Fibroblast of lung (primary cell): ENCODE measurements around the gene CCDC175. TPM values are rescaled to one million over a fixed set of nuclear protein-coding genes. Genes with fewer than 3 reads are reported as not detected.

ENCODE experiments used
- DNase-seq, 2 donors: peaks; one replicate each; pipeline versions ENCODE4 v3.0.0 to v3.0.0-alpha.2; 2010; ENCODE audit warnings: low read depth in 2 of 2
- H2AFZ ChIP-seq: 2 replicates; pipeline ENCODE4 v1.5.1; 2012; ENCODE audit warnings: low read length, control low read depth, inconsistent platforms
- H3K27ac ChIP-seq: 2 replicates; pipeline ENCODE4 v1.5.1; 2011; ENCODE audit warnings: low read length, control low read depth; ENCODE audit not compliant: insufficient read depth
- H3K27me3 ChIP-seq: 2 replicates; pipeline ENCODE4 v1.5.1; 2011; ENCODE audit warnings: mild to moderate bottlenecking, low read length; ENCODE audit not compliant: control insufficient read depth, insufficient read depth
- H3K36me3 ChIP-seq: 2 replicates; pipeline ENCODE4 v1.5.1; 2011; ENCODE audit warnings: low read length; ENCODE audit not compliant: control insufficient read depth, insufficient read depth
- H3K4me1 ChIP-seq: 2 replicates; pipeline ENCODE4 v1.5.1; 2011; ENCODE audit warnings: low read length; ENCODE audit not compliant: control insufficient read depth, insufficient read depth; ENCODE audit errors: extremely low read depth
- H3K4me2 ChIP-seq: 2 replicates; pipeline ENCODE4 v1.5.1; 2011; ENCODE audit warnings: low read length, control low read depth; ENCODE audit not compliant: insufficient read depth; ENCODE audit errors: extremely low read depth
- H3K4me3 ChIP-seq, 4 experiments: fragments of 200-600 bp in 1 of 4; sonication (generic) in 1 of 4; replicated peaks in 1 of 4; 2 replicates each; pipeline ENCODE4 v1.5.1; 2011 to 2016; ENCODE audit warnings: low read length in 4 of 4, low read depth in 3 of 4, mild to moderate bottlenecking in 3 of 4, control low read depth in 2 of 4, inconsistent platforms in 1 of 4, mixed read lengths in 1 of 4; ENCODE audit not compliant: insufficient read depth in 1 of 4; ENCODE audit errors: control extremely low read depth in 1 of 4
- H3K79me2 ChIP-seq: 2 replicates; pipeline ENCODE4 v1.5.1; 2012; ENCODE audit warnings: mild to moderate bottlenecking, low read length, inconsistent platforms; ENCODE audit not compliant: control insufficient read depth, insufficient read depth
- H3K9ac ChIP-seq: 2 replicates; pipeline ENCODE4 v1.5.1; 2011; ENCODE audit warnings: mild to moderate bottlenecking, low read length, control low read depth; ENCODE audit not compliant: insufficient read depth
- H3K9me3 ChIP-seq: 2 replicates; pipeline ENCODE4 v1.5.1; 2012; ENCODE audit warnings: low read depth, low read length; ENCODE audit not compliant: control insufficient read depth, insufficient read depth
- H4K20me1 ChIP-seq: 2 replicates; pipeline ENCODE4 v1.5.1; 2011; ENCODE audit warnings: low read length; ENCODE audit not compliant: control insufficient read depth, insufficient read depth; ENCODE audit errors: extremely low read depth
- CTCF ChIP-seq, 2 donors: IDR thresholded peaks in 1 of 2; conservative IDR thresholded peaks in 1 of 2; 1 replicate in 1 of 2; 2 replicates in 1 of 2; pipeline ENCODE4 v1.5.1; 2011 to 2012; ENCODE audit warnings: low read length in 2 of 2, control low read depth in 1 of 2, inconsistent platforms in 1 of 2, low read depth in 1 of 2, mild to moderate bottlenecking in 1 of 2
- EZH2 ChIP-seq: IDR thresholded peaks from 2 replicates; pipeline ENCODE4 v1.5.1; 2012; ENCODE audit warnings: low read length, control low read depth, mild to moderate bottlenecking; ENCODE audit errors: missing control alignments
- polyA plus RNA-seq, 2 donors: library from polyadenylated mRNA; depleted of rRNA in 1 of 2; stranded (reverse) in 1 of 2; unstranded in 1 of 2; fragments of >200 nt; gene quantifications; 2 replicates each; pipeline ENCODE4 v1.2.1, GENCODE V29; 2011 to 2012; ENCODE audit warnings: missing spikeins in 1 of 2
- total RNA-seq: library from RNA; depleted of rRNA; stranded (reverse); fragments of >200 nt; gene quantifications from 2 replicates; pipeline ENCODE4 v1.2.1, GENCODE V29; 2014

Gene CCDC175
- total and polyA plus RNA-seq, 2 donors (not counting 1 experiment from before 2014, with no cell fraction given) = not detected

GRCh38 chr14:59591641-59592370, 15.2 kb upstream of the CCDC175 start:
- no peak for DNase-seq
- Histone ChIP-seq H3K36me3 (no peaks in the 10 kb centered on the region), H3K79me2 (no peaks in the 10 kb centered on the region), H3K4me1 (no peaks in the 10 kb centered on the region), H3K4me2 (no peak overlapping the region), H3K27ac (no peak overlapping the region), H2AFZ (no peak overlapping the region), H3K27me3 (no peaks in the 10 kb centered on the region), H3K9ac (no peak overlapping the region), H3K4me3 (no peak overlapping the region), H4K20me1 (no peaks in the 10 kb centered on the region), H3K9me3 (no peaks in the 10 kb centered on the region)
- TF ChIP-seq CTCF (conservative IDR thresholded peaks at IDR 0.05 in 1 of 2, IDR thresholded peaks at IDR 0.05 in 1 of 2; ENCODE audit: low read depth in 1 of 2, low read length in 2 of 2) (no peak), EZH2 (no peak)

- Histone ChIP-seq H3K4me2 (no peak overlapping the region), H3K36me3 (no peaks in the 10 kb centered on the region), H3K4me3 (no peak overlapping the region), H3K9ac (no peak overlapping the region), H2AFZ (no peak overlapping the region), H3K27me3 (no peaks in the 10 kb centered on the region), H3K4me1 (no peaks in the 10 kb centered on the region), H3K79me2 (no peaks in the 10 kb centered on the region), H4K20me1 (no peaks in the 10 kb centered on the region), H3K9me3 (no peaks in the 10 kb centered on the region), H3K27ac (no peak overlapping the region)
- no peak for DNase-seq
- no peak for TF ChIP-seq CTCF (conservative IDR thresholded peaks at IDR 0.05 in 1 of 2, IDR thresholded peaks at IDR 0.05 in 1 of 2; ENCODE audit: low read depth in 1 of 2, low read length in 2 of 2)
- TF ChIP-seq EZH2 = no peak
These were observed 11.5 kb upstream of the CCDC175 start for GRCh38 chr14:59588101-59588500.

- H3K4me2 ChIP-seq = no peak overlapping the region
- H2AFZ ChIP-seq = no peak overlapping the region
- no peak overlapping the region for H3K27ac ChIP-seq
- no peaks in the 10 kb centered on the region for H3K4me1 ChIP-seq
- H3K79me2 ChIP-seq = no peaks in the 10 kb centered on the region
- no peaks in the 10 kb centered on the region for H3K36me3 ChIP-seq
- H3K4me3 ChIP-seq = no peak overlapping the region
- no peaks in the 10 kb centered on the region for H4K20me1 ChIP-seq
- H3K27me3 ChIP-seq = no peaks in the 10 kb centered on the region
- no peak for TF ChIP-seq CTCF (conservative IDR thresholded peaks at IDR 0.05 in 1 of 2, IDR thresholded peaks at IDR 0.05 in 1 of 2; ENCODE audit: low read depth in 1 of 2, low read length in 2 of 2)
- H3K9me3 ChIP-seq = no peaks in the 10 kb centered on the region
- H3K9ac ChIP-seq = no peak overlapping the region
- peak; percentile 28 to 87 for DNase-seq
These were observed 9.4 kb upstream of the CCDC175 start for GRCh38 chr14:59585891-59586554.
